ENCODE measurements around the gene NCKAP5.

Gene NCKAP5

DNA sequence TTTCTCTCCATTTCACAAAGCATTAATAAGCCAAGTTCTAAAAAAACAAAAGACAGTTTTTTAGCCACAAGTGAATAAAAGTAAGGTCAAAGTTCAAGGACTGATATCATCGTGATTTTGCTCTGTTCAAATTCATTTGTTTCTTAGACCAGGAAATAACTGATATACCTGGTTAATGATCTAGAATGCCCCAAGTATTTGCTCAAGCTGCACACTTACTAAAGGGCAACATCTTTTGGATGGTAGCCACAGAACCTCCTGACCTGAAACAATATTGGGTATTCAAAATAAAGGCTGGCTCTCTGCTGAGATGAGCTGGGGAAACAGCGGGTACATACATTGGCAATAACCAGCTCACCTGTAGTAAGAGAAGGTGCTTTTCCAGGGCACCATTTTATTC lies 583.5 kb downstream of the NCKAP5 start:
- DNase-seq (ENCODE audit: low spot score): no peak

DNA sequence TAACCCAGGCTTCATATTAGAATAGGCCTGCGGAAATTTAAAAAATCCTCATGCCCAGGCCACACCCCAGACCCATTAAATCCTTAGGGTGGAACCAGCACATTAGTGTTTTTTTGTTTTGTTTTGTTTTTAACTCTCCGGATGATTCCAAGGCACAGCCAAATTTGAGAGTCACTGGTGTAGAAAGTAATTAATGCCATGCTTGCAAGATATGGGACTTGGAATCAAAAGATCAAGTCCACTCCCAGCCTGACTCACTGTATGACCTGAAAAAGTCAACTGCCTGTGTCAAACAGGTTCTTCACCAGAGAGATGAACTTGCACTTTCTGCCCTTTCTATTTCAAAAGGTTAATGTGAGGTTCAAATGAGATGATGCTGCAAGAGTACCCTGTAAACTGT lies 588.0 kb downstream of the NCKAP5 start:
- DNase-seq (ENCODE audit: low spot score): no peak

DNA sequence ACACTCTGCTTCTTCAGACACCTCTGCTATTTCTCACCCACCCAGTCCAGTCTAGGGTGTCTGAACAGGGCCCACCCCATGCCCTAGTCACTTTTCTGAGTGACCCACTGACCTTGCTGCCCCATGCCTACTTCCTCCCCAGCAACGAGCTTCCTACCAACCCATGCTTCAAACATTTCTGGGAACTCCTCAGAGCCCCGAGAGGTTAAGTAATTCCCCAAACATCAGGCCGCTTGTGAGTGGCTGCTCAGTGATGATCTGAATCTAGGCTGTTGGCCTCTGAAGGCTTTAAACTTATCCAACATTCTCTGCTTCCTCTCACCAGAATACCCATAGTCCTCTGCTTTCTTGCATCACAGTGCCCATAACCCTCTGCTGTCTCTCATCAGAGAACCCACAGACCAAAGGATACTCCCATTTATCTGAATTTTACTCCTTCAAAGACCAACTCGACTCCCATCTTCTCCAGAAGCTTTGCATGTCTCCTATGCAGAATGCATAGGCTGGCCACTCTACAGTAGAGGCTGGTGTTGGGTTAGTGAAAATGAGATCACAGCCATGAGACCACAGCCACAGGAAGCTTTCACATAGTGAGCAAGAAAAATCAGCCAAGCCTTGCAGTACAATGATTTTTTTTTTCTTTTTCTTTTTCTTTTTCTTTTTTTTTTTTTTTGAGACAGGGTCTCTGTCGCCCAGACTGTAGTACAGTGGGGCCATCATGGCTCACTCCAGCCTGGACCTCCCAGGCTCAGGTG lies 588.7 kb downstream of the NCKAP5 start:
- DNase-seq (ENCODE audit: low spot score): no peak

DNA sequence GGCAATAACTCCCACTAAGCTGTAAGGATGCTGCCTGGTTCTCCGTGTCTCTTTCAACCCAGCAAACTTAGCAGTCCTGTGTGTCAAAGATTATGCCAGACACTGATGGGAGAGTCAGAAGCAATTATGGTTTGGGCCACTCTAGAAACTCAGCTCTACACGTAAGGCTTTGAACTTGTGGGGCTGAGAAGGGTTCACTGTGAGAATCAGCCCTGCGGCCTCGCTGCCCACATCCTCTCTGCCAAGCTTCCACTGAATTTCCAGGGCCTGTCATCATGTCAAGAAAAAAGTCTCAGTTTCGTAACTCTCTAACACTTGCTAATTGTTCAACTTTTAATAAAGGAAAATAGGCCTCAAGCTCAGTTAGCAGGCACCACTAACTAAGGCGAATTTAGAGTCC lies 589.4 kb downstream of the NCKAP5 start:
- DNase-seq (ENCODE audit: low spot score): no peak

DNA sequence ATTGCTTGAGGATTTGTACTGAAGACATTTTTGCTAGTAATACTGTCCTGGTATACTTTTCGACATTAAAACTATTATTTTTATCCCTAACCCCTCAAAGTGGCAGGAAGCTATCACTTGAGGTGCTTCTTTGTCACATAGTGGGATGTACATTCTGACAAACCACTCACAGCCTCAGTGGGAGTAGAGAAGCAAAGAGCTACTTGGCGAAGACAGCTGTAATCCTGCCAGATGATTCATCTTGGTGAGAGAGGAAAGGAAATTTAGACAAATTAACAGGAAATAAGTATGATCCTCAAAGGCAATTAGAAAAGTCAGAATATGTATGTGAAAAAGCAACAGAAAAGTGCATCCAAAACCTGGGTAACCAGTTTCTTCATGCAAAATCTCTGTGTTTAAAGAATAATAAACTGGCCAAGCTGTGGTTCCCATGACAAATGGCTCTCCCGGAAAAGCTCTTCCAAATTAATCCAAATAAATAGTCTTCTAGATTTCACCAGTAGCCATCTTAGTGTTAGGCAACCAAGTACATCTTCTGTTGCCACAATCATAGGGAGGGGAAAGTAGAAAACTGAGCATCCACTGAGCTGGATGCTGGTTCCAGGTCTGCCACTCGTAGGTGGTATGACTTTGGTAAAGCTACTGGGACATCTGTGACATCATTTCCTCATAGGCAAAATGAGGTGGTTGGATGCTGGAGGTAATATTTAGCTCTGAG lies 590.3 kb downstream of the NCKAP5 start:
- DNase-seq (ENCODE audit: low spot score): no peak

DNA sequence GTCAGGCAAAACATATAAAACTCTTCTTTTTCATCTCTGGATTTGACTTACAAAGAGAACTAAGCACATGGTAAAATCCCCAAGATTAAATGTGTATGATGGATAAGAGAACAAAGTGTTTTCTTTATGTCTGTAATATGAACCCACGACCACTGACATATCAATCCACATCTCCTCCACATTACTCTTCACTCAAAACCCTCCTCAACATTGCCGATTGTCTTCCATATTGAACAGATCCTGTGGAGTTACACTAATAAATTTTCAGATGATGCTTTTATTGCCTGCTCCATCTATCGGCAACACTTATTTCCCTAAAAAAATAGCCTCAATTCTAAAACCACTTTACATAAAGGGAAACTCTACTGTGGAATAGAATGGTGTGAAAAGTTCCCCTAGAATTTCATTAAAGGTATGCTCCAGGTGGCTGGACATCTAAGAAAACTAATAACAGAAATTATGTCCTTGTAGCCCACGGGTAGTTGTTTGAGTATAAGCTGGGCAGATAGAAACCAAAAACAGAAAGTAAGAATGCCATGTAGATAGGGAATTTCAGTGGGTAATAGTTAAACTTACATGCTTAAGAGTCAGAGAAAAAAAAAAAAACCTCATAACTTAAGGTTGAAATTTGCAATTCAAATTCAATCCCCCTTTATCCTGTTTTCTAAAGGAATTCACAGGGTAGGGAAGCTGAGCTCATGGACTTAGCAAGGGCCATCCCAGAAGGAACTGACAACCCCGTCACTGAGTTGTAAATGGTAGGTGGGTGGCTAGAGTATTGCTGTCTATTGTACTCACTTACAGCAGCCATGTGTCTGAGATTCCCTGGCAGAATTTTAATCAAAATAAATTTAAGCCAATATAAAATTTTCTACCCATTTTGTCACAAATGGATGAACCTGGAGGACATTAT lies 592.8 kb downstream of the NCKAP5 start:
- no peak for DNase-seq (ENCODE audit: low spot score)

DNA sequence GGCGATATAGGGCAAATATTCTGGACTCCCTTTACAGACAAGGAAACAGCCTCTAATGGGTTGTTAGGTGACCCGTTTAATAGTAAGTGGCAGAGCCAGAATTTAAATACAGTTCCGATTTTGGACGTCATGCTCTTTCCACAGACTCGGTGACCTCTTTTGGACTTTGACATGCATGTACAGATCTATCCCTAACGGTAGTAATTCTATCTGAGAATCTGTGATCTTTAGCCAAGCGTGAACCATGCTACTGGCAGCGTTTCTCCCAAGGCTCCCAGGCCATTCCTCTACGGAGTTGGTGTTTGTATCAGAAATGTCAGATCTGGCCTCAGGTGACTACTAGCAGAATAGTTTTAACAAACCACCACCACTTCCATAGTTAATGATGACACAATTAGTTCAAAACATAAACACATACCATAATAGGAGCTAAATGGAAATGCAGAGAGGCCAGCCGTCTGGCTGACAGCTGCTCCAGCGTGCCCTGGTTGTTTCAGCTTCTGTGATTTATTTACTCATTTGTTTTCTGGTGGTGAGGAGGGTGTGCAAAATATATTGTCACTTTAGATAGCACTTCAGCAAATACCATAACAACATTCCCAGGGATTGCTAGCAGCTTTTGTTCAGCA lies 593.7 kb downstream of the NCKAP5 start:
- no peak for DNase-seq (ENCODE audit: low spot score)

DNA sequence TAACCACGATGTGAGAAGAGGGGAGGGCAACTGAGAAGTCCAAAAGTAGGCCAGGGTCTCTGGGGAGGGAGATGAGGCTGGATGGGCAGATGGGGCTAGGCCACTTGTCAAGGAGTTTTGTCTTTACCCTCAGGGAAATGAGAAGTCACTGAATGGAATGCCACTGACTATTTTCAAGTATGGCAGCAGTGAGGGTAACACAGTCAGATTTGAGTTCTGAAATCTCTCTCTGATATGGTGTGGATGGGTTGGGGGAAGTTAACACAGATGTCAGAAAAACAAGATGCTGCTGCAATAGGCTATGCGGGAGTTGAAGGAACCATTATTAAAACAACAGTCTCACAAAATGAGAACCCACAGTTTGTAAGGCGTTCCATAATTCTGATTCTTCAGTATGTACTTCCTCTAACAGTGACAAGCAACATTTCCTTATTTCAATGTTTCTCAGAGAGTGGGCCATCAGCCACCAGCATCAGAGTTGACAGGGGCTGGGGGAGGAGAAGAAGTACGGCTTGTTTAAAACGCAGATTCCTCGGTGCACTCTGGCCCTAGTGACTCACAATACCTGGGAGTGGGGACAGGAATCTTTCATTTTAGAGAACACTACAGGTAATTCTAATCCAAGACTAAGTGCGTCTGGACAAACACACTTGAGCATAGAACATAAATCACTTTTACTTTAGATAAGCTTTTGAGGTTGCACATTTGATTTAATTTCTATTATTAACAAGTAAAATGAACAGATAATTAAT lies 596.8 kb downstream of the NCKAP5 start:
- no peak for DNase-seq (ENCODE audit: low spot score)

DNA sequence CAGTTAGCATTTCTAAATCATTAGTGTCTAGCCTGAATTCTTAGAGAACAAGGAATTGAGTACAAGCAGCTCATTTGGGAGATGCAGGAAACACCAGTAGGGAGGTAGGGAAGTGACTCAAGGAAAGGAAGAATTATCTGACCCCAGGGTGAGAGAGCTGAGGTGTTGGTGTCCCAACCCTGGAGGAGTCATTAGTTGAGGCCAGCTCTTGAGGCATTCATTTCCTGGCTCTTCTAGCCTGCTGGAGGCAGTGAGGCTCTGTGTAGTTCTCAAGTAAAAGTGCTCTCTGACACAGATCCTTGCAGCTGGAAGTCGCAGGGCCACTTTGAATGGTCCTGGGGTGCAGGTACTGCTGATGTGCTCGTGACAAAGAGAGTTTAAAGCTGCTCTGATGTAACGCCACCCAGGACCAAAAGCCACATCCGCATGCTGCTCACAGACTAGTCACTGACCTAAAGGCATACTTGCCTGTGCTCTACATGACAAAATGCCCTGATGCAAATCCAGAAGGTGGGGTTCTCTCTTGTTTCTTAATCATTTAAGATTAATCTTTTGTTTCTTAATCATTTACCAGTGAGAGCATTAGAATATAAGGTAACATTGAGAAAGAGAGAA lies 598.8 kb downstream of the NCKAP5 start:
- DNase-seq (ENCODE audit: low spot score): no peak

DNA sequence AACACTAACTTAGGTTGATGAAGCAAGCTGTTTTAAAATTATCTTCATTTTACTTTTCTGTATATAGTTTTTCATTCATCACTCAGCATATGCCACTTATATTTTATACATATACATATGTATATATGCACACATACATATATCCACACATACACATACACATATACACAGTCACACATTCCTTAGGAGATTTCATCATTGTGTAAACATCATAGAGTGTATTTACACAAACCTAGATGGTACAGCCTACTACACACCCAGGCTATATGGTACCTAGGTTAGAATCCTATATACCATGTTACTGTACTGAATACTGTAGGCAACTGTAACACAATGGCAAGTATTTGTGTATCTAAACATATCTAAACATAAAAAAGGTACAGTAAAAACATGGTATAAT lies 602.8 kb downstream of the NCKAP5 start:
- no peak for DNase-seq (ENCODE audit: low spot score)

DNA sequence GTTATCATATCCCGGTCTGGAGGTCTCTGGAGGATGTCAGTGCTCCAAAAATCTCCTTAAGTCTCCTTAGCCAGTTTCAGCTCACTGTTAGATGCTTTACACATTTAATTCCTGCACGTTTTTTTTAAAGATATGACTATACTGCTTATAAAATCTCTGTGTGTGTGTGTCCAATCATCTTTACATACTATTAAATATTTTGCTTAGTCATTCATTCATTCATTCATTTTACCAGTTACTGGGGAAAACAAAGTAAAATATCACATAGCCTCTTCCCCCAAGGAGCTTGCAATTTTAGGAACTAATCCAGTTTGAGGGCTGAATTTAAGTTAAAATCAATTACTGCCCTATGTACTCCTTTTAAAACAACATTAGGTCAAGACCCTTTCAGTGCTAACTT lies 605.1 kb downstream of the NCKAP5 start:
- no peak for DNase-seq (ENCODE audit: low spot score)

DNA sequence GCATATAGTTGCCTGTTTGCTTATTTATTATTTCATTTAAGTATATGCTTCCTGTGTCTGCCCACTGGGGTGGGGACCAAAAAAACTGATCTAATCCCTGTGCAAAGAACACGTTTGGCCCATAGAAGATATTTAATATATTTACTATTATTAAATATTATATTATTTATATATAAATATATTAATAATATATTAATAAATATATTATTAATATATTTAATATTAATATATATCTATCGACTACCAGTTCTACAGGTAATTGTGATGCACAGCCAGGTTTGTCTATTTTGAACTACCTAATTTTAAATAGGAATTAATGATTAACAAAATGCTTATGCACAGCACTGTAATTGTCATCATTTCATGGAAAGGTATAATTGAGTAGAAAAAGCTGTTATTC lies 609.4 kb downstream of the NCKAP5 start:
- no peak for DNase-seq (ENCODE audit: low spot score)

DNA sequence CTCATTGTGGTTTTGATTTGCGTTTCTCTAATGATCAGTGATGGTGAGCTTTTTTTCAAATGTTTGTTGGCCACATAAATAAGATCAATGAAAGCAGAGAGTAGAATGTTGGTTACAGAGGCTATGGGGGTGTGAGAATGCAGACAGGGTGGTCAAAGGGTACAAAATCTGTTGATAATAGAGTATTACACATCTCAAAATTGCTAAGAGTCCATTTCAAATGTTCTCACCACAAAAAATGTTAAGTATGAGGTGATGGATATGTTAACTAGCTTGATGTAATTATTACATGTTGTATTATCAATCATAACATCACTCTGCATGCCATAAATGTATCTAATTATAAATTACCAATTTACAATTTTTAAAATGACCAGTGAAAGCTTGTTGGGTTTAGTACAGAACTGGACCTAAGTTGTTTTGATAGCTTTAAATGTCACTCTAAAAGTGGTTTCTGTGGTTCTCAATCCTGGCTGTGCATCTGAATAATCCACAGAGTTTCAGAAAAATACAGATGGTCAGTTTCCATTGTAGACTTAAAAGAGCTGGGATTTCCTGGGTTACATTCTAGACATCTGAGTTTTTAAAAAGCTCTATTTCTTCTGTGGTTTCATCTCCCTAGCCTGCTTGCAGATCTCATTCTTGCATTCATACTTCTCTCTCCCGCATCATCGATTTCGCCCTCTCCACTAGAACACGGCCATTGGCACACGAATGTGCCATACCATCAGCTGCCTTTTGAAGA lies 612.2 kb downstream of the NCKAP5 start:
- no peak for DNase-seq (ENCODE audit: low spot score)

DNA sequence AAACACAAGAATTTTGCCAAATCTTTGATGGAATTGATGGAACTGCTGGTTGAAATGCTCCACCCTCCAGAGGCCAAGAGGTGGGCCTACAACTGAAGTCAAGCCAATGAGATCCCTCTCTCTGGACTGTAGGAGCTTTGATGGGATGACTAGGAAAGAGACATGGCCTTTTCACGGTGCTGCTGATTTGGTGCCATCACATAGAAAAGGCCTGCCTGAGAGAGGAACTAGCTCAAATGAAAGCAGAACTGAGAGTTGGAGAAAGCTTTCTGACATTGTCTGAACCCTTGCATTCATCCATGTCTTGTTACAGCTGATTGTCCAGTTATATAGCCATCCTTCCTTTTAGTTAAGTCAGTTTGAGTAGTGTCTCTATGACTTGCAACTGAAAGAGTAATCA lies 614.5 kb downstream of the NCKAP5 start:
- DNase-seq (ENCODE audit: low spot score): no peak

DNA sequence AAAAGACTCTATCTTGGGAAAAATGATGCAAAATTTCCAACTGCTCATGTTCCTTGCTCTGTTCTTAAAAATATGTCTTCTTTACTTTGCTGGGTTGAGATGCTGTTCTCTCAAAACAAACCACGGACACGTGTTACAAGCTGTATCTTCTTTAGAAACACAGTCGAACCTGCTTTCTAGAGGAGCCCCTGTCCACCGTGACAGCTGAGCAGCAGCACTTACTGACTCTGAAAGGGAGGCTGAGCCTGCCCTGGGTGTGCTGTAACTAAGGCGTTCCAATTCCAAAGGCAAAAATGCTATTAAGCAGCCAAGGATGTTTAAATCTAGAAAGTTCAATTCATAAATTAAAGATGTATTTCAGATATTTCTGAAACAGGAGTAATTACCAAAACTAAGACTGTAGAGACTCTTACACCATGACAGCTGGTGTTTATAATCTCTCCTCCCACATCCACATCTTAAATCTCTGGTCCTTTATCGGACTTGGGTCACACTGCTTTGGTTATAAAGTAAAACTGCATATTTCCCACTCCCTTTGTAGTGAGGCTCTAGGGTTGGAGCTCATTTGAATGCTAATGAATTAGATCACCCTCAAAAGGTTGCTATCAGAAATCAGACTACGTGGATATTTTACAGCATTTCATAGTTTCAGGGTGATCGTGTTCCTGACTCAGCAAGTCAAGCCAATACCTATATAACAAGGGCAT lies 617.1 kb downstream of the NCKAP5 start:
- DNase-seq (ENCODE audit: low spot score): no peak

DNA sequence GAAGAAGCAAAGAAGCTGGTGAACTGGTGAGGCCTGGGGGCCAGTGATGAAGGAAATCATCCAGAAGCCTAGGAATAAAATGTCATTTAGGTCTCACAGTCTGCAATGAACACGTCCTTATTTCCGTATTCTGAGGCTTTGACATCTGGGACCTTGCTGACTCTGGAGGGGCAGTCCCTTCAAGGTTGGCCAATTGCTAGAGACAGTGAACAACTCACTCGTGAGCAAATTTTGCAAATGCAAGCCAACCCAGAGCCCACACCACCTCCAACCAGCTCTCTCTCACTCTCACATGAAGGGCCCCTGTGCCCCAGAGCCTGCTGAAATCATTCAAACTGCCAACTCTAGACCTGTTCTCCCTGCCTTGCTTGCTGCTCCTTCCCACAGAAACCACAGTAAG lies 619.2 kb downstream of the NCKAP5 start:
- DNase-seq (ENCODE audit: low spot score): no peak

DNA sequence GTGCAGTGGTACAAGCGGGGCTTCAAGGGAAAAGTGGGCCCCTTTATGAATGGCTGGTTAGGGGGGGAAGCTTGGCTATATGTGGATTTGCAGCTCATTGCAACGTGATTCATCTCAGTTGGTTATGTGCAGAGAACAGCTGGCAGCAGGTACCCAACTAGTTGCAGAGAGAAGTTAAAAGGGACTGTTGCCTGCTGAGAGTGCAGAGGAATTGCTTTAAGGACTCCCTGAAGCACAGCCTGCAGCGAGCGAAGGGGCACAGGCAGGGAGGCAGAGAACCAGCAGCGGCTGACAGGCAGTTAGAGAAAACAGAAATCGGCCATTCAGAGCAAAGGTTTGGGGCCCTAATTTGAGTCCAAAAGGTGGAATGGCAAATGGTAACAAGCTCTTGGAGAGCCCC lies 620.1 kb downstream of the NCKAP5 start:
- DNase-seq (ENCODE audit: low spot score): no peak

DNA sequence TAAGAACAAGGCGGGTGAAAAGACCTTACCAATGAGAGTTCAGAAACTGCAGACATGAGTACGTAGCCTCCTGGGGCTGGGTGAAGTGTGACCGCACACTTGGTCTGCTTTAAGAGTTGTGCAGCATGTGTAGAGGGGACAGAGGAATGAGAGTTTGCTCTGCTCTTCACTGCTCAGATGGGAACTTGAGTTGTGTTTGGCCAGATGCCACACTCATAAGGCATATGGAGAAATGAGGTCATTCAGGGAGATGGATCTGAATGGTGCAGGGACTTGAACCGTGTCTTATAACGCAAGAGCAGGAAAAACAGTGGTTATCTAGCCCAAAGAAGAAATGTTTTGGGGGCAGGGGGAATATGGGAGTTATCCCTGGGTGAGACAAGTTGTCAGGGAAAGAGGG lies 624.4 kb downstream of the NCKAP5 start:
- DNase-seq (ENCODE audit: low spot score): no peak

DNA sequence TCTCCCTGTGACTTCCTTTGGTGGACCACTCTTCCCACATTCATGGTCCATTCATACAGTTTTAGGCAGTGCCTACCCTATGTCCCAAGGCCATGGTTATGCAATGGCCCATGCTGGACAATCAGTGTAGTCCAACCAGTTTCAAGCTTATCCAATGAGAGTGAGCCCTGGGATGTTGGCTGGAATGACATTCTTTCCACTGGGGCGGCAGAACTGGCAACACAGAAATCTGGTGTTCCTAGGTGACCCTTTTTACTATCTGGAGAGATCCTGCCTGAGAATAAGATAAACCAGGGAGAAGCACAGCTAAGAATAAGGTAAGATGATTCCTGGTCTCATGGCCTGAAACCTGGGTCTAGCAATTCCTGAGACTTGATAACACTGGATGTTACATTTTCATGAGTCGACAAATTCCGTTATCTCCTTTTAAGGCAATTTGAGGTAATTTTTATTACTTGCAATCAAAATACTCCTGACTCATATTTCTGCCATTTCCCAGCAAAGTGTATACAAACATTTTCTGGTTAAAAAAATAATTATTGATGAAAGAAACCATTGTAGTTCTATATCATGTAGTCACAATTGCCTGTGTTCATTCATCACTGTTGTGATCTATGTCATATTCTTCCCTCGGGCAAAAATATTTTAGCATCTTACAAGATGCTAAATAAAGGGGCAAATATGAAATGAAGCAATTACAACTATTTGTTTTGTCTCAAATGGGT lies 626.8 kb downstream of the NCKAP5 start:
- DNase-seq (ENCODE audit: low spot score): no peak
